ENCODE data around the gene CSTF3.
A peak's percentile ranks its signal among the peaks of the same experiment; 100 is the strongest.
"Not testable (repeated sequence)": the region's sequence is repeated elsewhere in the genome, so short reads cannot be mapped to it uniquely, and the experiment has no call there.

Gene CSTF3

DNA sequence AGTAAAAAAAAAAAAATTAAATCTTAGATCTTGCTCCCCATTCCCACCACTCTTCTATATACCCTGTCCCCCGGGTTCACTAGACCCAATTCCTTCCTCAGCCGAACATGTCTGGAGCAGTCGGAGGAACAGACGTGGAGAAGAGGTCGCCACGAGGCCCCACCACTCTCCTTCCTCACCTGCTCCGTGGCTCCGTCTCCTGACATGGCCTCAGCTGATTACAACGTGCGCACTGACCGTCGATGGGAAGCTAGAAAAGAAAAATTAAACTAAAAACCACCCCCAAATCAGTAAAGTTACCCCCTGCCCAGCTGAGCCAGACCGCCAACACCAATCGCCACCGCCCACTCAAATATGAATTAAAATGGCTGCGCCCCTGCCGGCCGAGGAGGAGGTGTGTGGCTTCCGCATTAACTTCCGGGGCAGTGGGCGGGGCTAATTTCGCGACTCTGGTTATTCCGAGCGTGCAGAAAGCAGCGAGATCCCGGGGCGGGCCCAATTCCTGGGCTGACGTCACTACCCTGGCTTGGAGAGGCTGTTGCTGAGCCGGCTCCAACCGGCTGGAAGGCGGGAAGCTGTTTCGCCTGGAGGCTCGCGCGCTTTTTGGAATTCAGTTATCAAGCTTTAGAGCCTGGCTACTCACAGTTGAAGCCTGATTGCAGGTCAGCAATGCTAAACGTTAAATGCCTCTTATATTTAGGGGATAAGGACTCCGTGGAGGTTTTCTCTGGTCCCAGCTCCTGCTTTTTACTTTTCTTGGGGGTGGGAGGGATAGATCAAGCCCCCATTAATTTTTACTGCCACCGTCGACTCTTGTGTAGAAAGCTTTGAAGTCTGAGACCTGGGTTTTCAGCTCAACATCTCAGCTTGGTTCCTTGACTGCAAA is at the start of gene CSTF3:
Gene CSTF3 (minus strand): TSS at position 361 of the 886 bp plus-strand sequence. CDS start 155 bp downstream, at position 206.
- peak; percentile 92 for DNase-seq

DNA sequence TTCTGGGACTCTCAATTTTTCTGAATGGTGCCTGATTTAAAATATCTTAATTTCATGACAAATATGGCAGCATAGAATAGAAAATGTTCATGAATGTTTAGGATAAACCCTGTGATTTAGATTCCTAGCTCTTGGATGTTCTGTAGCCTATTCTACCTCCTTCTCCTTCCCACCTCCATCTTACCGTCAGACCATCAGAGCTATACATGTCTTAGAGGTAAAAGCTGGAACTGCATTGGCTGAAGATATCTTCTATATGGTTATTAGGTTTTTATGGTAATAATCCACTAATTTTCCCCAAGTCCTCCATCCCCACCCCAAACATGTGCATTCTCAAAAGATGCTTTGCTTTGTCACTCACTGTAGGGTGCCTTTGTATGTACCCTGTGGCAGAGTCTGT is 46.9 kb upstream of the CSTF3 start:
- DNase-seq: no peak

DNA sequence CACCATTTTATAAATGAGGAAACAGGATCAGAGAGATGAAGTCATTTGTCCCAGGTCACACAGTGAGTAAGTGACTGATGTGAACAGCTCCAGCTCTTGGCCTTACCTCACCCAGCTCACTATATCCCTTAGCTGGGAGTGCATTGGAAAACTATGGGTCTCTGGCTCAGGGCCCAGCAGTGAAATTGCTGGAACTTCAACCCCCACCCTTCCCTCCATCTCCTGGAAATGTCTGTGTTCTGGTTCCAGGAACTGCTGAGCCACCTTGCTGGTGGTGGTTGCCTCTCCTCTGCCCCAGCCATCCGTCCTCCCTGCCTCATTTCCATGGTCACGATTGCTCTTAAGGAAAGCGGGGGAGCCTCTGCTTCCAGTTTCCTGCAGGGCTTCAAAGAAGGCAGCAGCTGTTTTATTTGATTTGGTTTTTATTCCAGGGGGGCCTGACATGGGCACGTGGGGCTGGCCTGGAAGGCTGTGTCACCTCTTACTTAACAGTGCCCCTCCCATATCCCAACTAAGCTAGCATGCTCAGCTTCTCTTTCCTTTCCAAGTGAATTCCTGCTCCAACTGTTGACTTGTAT is 46.2 kb upstream of the CSTF3 start:
- no peak for DNase-seq

GRCh38 chr11:33197915-33198727 is 36.8 kb upstream of the CSTF3 start:
- peak; percentile 11 for DNase-seq

- peak; percentile 36 for DNase-seq
Measured at GRCh38 chr11:33195462-33196173, 34.3 kb upstream of the CSTF3 start.

DNA sequence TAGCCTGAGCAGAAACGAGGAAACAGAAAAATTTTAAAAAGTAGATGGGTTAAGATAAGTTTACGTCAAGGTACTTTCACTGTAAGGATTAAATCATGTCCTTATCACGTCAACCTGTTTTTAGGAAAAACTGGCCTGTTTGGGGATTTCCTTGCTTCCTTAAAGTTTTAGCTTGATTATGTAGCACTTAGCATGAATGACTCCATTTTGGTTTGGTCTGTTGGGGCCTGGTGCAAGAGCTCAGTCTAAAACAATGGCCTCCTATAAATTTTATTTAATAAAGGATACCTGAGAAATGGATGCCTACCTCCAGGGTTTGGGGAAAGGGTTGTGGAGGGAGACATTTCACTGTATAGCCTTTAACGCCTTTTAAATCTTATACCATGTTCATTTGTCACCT is 33.2 kb upstream of the CSTF3 start:
- no peak for DNase-seq

DNA sequence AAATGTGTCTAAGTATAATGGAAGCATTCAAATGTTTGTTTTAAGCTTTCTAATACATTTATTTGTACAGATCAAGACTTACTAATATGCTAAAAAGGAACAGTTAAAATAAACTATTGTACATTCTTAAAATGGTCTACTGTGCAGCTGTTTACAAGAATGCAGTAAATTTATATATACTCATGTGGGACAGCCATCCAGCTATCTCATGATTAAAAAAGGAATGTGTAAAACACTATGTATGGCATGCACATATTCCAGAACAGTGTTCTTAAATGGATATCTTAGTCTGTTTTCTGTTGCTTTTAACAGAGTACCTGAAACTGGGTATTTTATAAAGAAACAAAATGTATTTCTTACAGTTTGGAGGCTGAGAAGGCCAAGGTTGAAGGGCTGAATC is 30.2 kb upstream of the CSTF3 start:
- DNase-seq: no peak

- DNase-seq: no peak
Measured at GRCh38 chr11:33187998-33188722, 26.9 kb upstream of the CSTF3 start.

- DNase-seq: no peak
Measured at GRCh38 chr11:33185756-33186155, 24.5 kb upstream of the CSTF3 start.

DNA sequence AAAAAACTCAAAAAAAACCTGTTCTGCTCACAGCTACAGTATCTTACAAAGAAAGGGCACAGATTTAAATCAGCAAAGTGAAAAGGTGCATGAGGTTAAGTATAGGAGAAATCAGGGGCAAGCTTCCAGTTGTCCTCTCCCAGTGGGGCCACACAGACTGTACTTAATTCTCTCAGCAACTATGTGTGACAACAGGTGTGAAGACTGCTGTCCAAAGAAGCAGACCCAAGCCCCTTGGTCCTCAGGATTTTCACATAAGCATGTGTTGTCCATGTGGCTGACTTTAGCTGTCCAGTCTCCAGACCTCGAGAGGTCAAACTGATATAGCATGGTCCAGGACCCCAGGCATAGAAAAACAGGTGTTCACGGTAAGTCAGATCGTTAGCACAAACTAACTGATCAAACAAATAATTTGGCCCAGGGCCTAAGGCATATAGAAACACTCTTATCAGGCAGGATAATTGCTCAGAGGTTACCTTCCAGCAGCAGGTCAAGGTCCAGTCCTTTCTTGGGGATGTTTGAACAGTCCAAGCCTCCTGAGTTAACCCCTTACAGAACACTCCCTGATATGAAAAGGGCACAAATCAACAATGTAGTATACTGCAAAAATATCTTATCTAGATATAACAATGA is 21.1 kb upstream of the CSTF3 start:
- no peak for DNase-seq

GRCh38 chr11:33179348-33179803 is 18.1 kb upstream of the CSTF3 start:
- no peak for DNase-seq

GRCh38 chr11:33178443-33179180 is 17.3 kb upstream of the CSTF3 start:
- no peak for DNase-seq

DNA sequence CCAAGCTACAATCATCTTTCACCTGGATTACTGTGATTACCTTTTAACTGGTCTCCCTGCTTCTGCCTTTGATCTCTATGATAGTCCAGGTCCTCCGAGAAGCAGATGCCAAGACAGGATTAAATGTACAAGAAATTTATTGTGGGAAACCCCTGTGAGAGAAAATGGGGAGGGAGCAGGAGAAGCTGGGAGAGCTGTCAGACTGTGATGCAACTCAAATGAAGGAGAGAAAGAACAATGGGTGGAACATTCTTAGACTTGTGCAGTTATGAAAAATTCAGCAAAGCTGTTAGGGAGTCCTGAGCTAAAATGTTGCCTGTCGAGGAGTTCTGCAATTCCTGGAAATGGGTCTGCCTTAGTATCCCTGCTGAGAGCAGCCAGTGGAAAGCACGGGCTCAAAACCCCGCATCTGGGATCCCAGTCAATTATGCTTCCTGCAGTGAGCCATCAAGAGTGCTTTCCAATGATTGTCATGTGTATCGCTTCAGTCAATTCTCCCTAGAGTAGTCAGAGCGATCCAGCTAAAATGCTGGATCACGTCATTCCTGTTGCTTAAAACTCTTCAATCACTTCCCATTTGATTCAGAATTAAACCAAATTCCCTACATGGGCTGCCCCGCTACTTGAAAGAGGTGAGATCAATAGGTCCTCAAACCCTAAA is 16.5 kb upstream of the CSTF3 start:
- no peak for DNase-seq

- not testable (repeated sequence) for DNase-seq
Measured at GRCh38 chr11:33176760-33177159, 15.5 kb upstream of the CSTF3 start.

- DNase-seq: no peak
Measured at GRCh38 chr11:33172996-33173395, 11.7 kb upstream of the CSTF3 start.

GRCh38 chr11:33172345-33172744 is 11.1 kb upstream of the CSTF3 start:
- DNase-seq: no peak

DNA sequence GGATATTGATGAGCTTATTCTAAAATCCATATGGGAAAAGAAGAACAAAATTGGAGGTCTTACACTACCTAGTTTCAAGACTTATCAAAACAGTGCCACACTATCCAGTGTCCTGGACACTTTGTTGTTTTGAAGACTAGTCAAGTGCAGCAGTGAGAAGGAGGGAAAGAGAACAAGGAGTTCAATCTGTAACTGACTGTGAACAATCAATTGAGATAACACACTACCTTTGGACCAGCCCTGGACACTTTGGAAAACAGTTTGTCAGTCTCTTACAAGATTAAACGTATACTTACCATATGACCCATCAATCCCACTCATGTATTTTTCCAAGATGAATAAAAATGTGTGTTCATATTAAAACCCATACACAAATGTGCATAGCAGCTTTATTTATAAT is 10.0 kb upstream of the CSTF3 start:
- no peak for DNase-seq

GRCh38 chr11:33168709-33169200 is 7.5 kb upstream of the CSTF3 start:
- no peak for DNase-seq

DNA sequence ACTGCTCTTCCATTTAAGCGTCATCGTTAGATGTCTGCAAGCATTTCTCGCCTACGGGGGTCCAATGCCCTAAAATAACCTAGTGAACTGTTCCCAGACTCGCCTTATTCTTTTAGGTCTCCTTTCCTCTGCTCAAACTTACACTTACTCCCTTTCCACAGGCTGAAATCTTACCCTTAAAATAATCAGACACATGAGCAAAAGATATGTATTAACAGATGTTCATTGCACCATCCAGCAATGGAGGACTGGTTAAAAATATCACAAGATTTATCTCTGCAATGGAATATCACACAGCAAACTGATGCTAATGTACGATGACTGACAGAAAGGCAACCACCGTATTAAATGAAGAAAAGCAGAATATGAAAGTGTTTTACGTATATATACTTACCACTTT is 1.6 kb upstream of the CSTF3 start:
- DNase-seq: no peak

GRCh38 chr11:33160587-33160986 is 693 bp downstream of the CSTF3 start:
- no peak for DNase-seq

All from CD4-positive, alpha-beta T cell treated with Interferon gamma for 1 hour (primary cell).